GM21390 (cell line): ENCODE results near the gene IFNG-AS1.

Source experiments
- ATAC-seq: cut with Tn5 transposase; IDR thresholded peaks from one replicate; pipeline ENCODE4 v1.9.1; 2021; ENCODE audit not compliant: unreplicated experiment

IFNG-AS1 gene

GRCh38 chr12:68034567-68034966, 45.3 kb downstream of the IFNG-AS1 start:
- no peak for ATAC-seq

- ATAC-seq: no peak
Observed at GRCh38 chr12:68036642-68037041, 47.4 kb downstream of the IFNG-AS1 start.

GRCh38 chr12:68037616-68038255, 48.5 kb downstream of the IFNG-AS1 start:
- ATAC-seq: no peak

- ATAC-seq: no peak
Observed at GRCh38 chr12:68038650-68039049, 49.4 kb downstream of the IFNG-AS1 start.

GRCh38 chr12:68040450-68041075, 51.3 kb downstream of the IFNG-AS1 start:
- peak; percentile 64 for ATAC-seq

GRCh38 chr12:68042212-68042699, 53.0 kb downstream of the IFNG-AS1 start:
- ATAC-seq: peak; percentile 66

- no peak for ATAC-seq
Observed at GRCh38 chr12:68043435-68043834, 54.2 kb downstream of the IFNG-AS1 start.

- no peak for ATAC-seq
Observed at GRCh38 chr12:68048648-68049297, 59.5 kb downstream of the IFNG-AS1 start.

- ATAC-seq: no peak
Observed at GRCh38 chr12:68056300-68056699, 67.1 kb downstream of the IFNG-AS1 start.

- no peak for ATAC-seq
Observed at GRCh38 chr12:68063900-68064590, 74.8 kb downstream of the IFNG-AS1 start.

GRCh38 chr12:68065163-68065562, 75.9 kb downstream of the IFNG-AS1 start:
- no peak for ATAC-seq

- no peak for ATAC-seq
Observed at GRCh38 chr12:68065687-68066086, 76.4 kb downstream of the IFNG-AS1 start.

- ATAC-seq: no peak
Observed at GRCh38 chr12:68067762-68068376, 78.6 kb downstream of the IFNG-AS1 start.

GRCh38 chr12:68069275-68069674, 80.0 kb downstream of the IFNG-AS1 start:
- no peak for ATAC-seq
